Psoas muscle (tissue), 8 donors: ENCODE data around the gene IQCK. TPM values are rescaled to one million over a fixed set of nuclear protein-coding genes. Genes with fewer than 3 reads are reported as not detected.

Source experiments
- ATAC-seq, 4 donors: fragments of 200-7000 bp; cut with Tn5 transposase; one replicate each; pipeline ENCODE4 v1.9.1; 2020; ENCODE audit warnings: moderate library complexity in 3 of 4, mild to moderate bottlenecking in 2 of 4
- DNase-seq, 2 donors: peaks; one replicate each; pipeline ENCODE4 v3.0.0-alpha.2; 2020
- H3K27ac ChIP-seq: fragments of 200-600 bp; one replicate; pipeline ENCODE4 v1.8.0; 2022
- H3K27me3 ChIP-seq, 3 donors: fragments of 200-600 bp in 1 of 3; one replicate each; pipeline versions ENCODE4 v1.6.1 to v1.8.0; 2013 to 2022; ENCODE audit warnings: low read length in 2 of 3, mild to moderate bottlenecking in 2 of 3, moderate library complexity in 1 of 3; ENCODE audit not compliant: insufficient read depth in 3 of 3
- H3K36me3 ChIP-seq, 2 donors: fragments of 200-600 bp in 1 of 2; one replicate each; pipeline versions ENCODE4 v1.6.1 to v1.8.0; 2013 to 2022; ENCODE audit warnings: low read depth in 1 of 2, mild to moderate bottlenecking in 1 of 2, moderate library complexity in 1 of 2; ENCODE audit not compliant: insufficient read depth in 1 of 2
- H3K4me1 ChIP-seq: fragments of 200-600 bp; one replicate; pipeline ENCODE4 v1.8.0; 2022
- H3K4me3 ChIP-seq: fragments of 200-600 bp; one replicate; pipeline ENCODE4 v1.8.0; 2022; ENCODE audit warnings: mild to moderate bottlenecking
- H3K9me3 ChIP-seq: fragments of 200-600 bp; one replicate; pipeline ENCODE4 v1.8.0; 2022
- WGBS, 3 donors: extraction: QIAGEN DNeasy Blood & Tissue Kit; methylation state at CpG; one replicate each; pipeline versions ENCODE4 v1.1.6 to v1.1.7; 2013; 5-methylcytosine and 5-hydroxymethylcytosine counted together
- intact Hi-C, 2 donors: fragments of 100-400 bp; cut with DNase I; formaldehyde crosslinking; loops; one replicate each; pipeline versions ENCODE4 v1.11.0 to v1.14.2; 2022
- polyA plus RNA-seq, 3 donors: library from polyadenylated mRNA; stranded (reverse); fragments of 200-250 nt; gene quantifications; one replicate each; pipeline ENCODE4 v1.2.3, GENCODE V29; 2013
- total RNA-seq, 4 donors: library from RNA; stranded (reverse); fragmentation: NEBNext Ultra II Directional in 2 of 4; extraction: Animal tissue kit (Norgen Biotek cat#: 25700) in 2 of 4; gene quantifications; one replicate each; pipeline versions ENCODE4 v1.2.1 to v1.2.4, GENCODE V29; 2021 to 2023
- TF ChIP-seq, protein P1 (sequence below): fragments of 200-600 bp; IDR thresholded peaks from one replicate; pipeline ENCODE4 v1.8.0; 2022; ENCODE audit warnings: antibody characterized with exemption
- donor health status: healthy with polysubstance abuse.
- donor health status: DM: no; HTN: no; CAD: no; lungs with moderate emphysema.
- donor health status: Bipolar disorder and iron deficiency.
- donor health status: healthy.
- donor health status: DM: yes; HTN: yes; CAD: no.
- donor health status: DM: no; HTN: no; CAD: no.
- donor health status: DM: no; HTN: no; CAD: no.
- donor health status: DM: yes; HTN: yes; CAD: no.

Gene IQCK
- total and polyA plus RNA-seq, 7 donors, result 4.3 to 9.9 (median 6.3) TPM

DNA sequence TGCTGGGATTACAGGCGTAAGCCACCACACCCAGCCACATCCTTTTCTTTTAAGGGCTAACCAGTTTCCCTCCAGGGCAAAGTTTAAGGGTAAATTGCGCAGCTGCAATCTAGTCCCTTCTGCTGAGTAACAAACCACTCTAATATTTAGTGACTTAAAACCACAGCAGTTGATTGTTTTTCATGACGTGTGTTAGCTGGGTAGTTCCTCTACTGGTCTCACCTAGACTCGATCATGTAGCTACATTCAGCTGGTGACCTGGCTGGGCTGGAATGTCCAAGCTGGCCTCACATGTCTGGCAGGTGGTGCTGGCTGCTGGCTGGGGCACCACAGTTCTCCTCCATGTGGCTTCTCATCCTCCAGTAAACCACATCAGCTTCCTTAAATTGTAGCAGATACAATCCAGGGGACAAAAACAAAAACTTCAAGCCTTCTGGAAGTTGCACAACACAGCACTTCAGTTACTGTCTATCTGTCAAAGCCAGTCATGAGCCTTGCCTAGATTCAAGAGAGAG is 91.1 kb downstream of the IQCK start:
- TF ChIP-seq, protein P1, sequence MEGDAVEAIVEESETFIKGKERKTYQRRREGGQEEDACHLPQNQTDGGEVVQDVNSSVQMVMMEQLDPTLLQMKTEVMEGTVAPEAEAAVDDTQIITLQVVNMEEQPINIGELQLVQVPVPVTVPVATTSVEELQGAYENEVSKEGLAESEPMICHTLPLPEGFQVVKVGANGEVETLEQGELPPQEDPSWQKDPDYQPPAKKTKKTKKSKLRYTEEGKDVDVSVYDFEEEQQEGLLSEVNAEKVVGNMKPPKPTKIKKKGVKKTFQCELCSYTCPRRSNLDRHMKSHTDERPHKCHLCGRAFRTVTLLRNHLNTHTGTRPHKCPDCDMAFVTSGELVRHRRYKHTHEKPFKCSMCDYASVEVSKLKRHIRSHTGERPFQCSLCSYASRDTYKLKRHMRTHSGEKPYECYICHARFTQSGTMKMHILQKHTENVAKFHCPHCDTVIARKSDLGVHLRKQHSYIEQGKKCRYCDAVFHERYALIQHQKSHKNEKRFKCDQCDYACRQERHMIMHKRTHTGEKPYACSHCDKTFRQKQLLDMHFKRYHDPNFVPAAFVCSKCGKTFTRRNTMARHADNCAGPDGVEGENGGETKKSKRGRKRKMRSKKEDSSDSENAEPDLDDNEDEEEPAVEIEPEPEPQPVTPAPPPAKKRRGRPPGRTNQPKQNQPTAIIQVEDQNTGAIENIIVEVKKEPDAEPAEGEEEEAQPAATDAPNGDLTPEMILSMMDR, result no peak
- Histone ChIP-seq H3K9me3 (peaks cover 4% of the 10 kb centered on the region), H3K27ac (peak overlapping the region; percentile 91), H3K4me1 (peaks cover 42% of the 10 kb centered on the region), H3K36me3 (no peaks in the 10 kb centered on the region), H3K27me3 (no peaks in the 10 kb centered on the region), H3K4me3 (no peak overlapping the region)
- 56 to 76% (median 58%) methylated on average over 4 of the region's 4 CpGs for WGBS, 3 donors
- ATAC-seq, result peak; percentile 95 to 99 (median 97)
- peak; percentile 55 to 83 for DNase-seq
- intact Hi-C loops, result loop anchor here (1.0 to 10.0 kb wide), 3 partner anchors 54 to 92 kb away; partner anchors contain the start of genes IQCK (in 1 of the 2) and KNOP1 (in 1 of the 2)

DNA sequence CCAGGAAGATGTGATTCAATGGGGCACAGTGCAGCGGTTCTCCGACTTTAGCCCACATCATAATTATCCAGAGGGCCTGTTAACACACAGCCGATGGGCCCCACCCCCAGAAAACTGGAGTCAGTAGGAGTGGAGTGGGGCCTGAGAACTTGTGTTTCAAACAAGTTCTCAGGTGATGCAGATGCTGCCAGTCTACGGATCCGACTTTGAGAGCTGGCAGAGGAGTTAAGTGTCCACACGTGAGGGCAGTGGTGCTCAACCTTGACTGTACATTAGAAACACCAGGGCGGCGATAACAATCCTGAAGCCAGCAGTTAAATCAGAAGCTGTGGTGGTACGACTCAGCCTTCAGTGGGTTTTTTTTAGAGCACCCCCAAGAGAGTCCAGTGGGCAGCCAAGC is 91.6 kb downstream of the IQCK start:
- Histone ChIP-seq H3K27me3 (no peaks in the 10 kb centered on the region), H3K4me1 (peaks cover 40% of the 10 kb centered on the region), H3K36me3 (no peaks in the 10 kb centered on the region), H3K27ac (peak overlapping the region; percentile 91), H3K9me3 (peaks cover 4% of the 10 kb centered on the region), H3K4me3 (no peak overlapping the region)
- WGBS, 3 donors, result 71 to 87% (median 73%) methylated on average over 9 of the region's 9 CpGs
- TF ChIP-seq, protein P1, result no peak
- DNase-seq (no peak), ATAC-seq (peak; percentile 31 to 43 (median 38))
- intact Hi-C loops, result loop anchor here (1.0 to 10.0 kb wide), 3 partner anchors 55 to 92 kb away; partner anchors contain the start of genes IQCK (in 1 of the 2) and KNOP1 (in 1 of the 2)

DNA sequence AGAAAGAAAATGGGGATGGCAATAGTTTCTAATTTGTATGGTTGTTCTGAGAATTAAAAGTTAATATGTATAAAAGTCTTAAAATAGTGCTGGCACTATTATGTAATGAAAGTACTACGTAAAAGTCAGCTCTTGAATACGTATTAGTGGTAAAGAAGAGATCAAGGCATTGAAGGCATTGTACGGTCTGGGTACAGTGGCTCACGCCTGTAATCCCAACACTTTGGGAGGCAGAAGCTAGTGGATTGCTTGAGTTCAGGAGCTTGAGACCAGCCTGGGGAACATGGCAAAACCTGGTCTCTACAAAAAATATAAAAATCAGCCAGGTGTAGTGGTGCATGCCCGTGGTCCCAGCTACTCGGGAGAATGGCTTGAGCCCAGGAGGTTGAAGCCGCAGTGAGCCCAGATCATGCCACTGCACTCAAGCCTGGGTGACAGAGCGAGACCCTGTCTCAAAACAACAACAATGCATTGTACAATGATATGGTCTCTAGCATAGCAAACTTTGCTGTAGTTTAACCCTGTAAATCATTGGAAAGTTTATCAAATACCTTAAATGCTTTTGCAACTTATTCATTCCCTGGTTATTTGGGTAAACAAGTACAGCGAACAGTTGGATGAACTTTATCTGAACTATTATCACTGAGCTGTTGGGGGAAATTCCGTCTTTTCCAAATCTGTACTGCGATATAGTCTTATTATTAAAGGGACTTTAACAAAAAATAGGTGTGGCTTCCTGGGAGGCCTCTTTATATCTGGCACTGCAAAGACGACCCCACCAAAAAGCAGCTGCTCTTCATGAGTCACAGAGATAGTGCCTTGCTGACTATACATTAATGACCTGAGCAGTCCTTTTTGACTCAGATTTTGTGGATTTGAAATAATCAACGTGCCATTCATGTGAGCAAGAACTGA is 93.0 kb downstream of the IQCK start:
- H3K9me3 ChIP-seq, result peaks cover 4% of the 10 kb centered on the region
- intact Hi-C loops, result no loop called here
- peaks cover 37% of the 10 kb centered on the region for H3K4me1 ChIP-seq
- TF ChIP-seq, protein P1, result no peak
- DNase-seq (no peak), ATAC-seq (no peak)
- H3K27ac ChIP-seq, result peak overlapping the region; percentile 91
- no peaks in the 10 kb centered on the region for H3K36me3 ChIP-seq
- H3K4me3 ChIP-seq, result no peak overlapping the region
- no peaks in the 10 kb centered on the region for H3K27me3 ChIP-seq
- WGBS, 3 donors, result 75 to 77% (median 75%) methylated on average over 13 of the region's 13 CpGs

DNA sequence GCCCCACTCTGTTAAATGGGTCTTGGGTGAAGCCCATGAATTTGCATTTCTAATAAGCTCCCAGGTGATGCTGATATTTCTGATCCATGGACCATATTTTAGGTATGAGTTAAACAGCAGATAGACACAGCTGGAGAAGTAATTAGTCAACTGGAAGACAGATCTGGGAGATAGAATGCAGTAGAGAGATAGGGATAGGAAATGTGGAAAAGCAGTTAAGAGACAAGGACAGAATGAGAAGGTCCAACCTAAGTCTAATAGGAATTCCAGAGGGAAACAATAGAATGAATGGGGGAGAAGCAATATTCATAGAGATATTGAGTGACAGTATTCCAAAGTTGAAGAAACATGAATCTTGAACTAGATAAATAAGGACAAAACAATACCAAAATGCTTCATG is 94.9 kb downstream of the IQCK start:
- H3K4me3 ChIP-seq, result no peak overlapping the region
- DNase-seq (no peak), ATAC-seq (no peak)
- H3K4me1 ChIP-seq, result peaks cover 32% of the 10 kb centered on the region
- H3K36me3 ChIP-seq, result no peaks in the 10 kb centered on the region
- no peaks in the 10 kb centered on the region for H3K27me3 ChIP-seq
- H3K9me3 ChIP-seq, result peaks cover 4% of the 10 kb centered on the region
- no peak overlapping the region for H3K27ac ChIP-seq
- intact Hi-C loops, result no loop called here
- TF ChIP-seq, protein P1, result no peak
